DMS153 (cell line): ENCODE results near the gene TUBGCP5.
"Not testable (repeated sequence)": the region's sequence is repeated elsewhere in the genome, so short reads cannot be mapped to it uniquely, and the experiment has no call there.

Source experiments
- DNase-seq: peaks from one replicate; lab custom pipeline; 2025; lab: John Stamatoyannopoulos, UW

The TUBGCP5 gene

DNA sequence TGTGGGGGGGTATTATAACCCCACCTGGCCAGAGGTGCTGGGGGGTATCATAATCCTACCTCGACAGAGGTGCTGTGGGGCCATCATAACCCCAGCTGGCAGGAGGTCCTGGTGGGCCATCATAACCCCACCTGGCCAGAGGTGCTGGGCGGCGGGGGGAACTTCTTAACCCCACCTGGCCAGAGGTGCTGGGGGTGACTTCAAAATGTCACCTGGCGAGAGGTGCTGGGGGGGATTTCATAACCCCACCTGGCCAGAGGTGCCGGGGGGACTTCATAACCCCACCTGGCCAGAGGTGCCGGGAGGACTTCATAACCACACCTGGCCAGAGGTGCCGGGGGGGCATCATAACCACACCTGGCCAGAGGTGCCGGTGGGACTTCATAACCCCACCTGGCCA lies 2.4 kb upstream of the TUBGCP5 start:
- DNase-seq = not testable (repeated sequence)

DNA sequence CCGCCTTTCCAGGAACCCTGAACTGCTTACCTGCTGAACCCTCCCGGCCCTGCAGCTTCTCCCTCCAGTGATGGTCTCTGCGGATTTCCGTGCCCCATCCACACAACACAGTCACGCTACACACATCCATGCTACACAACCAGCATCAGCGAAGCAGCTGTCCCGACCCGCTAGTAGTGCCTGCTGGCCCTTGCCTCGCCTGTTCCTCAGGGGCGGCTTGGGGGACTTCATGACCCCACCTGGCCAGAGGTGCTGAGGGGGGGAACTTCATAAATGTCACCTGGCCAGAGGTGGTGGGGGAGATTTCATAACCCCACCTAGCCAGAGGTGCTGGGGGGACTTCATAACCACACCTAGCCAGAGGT lies 530 bp upstream of the TUBGCP5 start:
- no peak for DNase-seq

DNA sequence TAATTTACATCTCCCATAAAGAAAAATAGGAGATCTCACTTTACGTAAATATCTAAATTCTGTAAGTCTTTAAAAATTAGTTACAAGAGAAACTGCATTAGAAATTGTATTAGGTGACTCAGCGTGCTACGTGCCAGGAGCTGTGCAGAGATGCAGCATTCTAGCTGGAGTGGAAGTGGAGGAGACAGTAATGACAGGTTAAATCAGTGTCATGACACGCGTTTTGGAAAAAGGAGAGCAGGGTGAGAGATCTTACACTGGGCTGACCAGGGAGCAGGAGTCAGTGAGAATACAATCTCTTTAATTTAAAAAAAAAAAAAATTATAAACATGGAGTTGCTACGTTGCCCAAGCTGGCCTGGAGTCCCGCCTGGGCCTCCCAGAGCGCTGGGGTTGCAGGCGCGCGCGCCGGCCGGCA lies 635 bp downstream of the TUBGCP5 start:
- no peak for DNase-seq

DNA sequence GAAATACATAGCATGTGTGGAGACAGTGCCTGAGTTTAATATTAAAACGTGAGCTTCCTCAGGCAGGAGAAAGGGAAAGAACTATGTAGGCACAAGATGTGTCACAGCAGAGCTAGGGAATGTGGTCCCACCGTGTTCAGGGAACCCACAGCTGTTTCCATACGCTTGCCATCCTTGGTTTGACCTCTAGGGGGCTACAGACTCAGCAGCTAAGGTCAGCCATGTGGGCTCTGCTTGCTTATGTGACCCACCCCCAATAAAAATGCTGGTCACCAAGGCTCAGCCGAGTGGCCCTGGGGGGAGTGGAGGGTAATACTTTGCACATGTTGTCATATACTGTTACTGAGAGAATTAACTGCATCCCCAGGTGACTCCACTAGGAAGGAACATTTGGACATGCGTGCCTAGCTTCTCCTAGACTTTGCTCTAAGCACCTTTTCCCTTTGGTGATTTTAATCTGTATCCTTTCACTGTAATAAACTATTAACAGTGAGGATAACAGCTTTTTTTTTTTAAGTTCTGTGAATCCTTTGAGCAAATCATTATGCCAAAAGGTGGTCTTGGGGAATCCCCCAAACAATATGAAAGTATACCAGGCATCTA lies 3.3 kb downstream of the TUBGCP5 start:
- DNase-seq = no peak

DNA sequence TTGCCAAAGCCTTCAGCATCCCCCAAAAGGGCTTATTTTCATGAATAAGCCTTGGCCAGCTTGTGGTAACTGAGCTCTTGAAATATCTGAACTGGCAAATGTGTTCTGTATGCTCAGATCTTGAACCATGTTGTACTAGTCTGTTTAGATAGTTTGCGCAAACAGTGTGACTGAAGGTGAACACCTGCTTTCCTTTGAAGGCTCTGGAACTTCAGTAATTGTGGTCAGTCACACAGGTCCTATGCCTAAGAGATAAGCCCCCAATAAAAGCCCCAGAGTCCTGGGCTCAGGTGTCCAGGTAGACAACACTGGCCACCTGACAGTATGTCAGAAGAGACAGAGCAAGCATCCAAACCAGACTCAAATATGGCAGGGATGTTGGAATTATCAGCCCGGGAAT lies 5.4 kb downstream of the TUBGCP5 start:
- no peak for DNase-seq

DNA sequence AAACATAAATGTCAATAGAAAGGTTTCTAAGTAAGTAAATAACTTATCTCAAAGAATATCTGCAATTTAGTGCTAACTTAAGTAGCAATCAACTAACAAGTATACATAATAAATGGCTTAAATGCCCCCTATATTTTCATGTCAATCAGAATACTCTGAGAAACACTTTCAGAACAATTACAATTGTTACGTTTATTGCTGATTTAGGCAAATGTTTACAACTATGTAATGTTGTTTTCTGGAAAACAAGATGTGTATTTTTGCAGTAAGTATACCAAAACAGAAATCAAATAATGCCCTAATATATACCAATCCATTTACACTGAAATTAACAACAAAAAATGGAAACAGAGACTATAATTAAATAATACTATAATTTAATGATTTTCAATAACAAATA lies 13.2 kb downstream of the TUBGCP5 start:
- DNase-seq = no peak

DNA sequence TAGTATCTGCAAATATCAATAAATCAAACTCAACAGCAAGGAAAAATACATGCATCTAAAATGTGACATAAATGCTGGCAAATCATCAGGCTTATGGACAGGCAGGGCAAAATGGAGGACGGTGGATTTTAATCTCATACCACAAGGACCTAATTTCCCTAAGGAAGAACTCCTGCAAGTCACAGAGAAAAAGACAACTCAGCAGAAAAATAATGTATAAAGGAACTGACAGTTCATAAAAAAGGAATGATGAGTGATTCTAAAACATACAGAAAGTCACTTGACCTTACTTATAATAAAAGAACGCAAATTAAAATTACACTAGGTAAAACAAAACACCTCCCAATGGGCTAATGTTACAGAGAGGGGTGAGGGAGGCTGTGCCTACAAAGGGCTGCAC lies 17.2 kb downstream of the TUBGCP5 start:
- no peak for DNase-seq

DNA sequence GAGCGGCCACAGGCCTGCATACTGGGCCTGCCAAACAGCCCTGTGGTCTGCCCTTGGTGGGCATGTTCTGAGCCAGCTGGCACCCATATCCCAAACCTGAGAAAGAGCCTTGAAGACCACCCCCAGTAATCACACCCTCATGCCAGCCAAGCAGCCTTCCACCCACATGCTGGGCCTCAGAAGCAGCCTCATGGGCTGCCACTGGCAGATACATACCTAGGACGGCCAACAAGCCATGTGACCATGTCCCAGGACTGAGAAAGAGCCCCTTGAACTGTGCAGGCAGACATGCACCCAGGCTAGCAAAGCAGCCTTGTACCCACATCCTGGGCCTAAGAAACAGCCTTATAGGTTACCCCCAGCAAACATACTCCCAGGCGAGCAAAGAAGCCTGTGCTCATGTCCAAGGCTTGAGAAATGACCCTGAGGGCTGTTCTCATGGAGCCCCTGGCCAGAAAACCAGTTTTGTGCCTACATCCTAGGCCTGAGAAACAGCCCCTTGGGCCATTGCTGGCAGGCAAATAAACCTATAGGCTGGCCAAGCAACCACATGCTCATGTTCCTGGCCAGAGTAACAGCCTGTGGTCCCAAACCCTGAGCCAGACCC lies 24.9 kb downstream of the TUBGCP5 start:
- DNase-seq = no peak

DNA sequence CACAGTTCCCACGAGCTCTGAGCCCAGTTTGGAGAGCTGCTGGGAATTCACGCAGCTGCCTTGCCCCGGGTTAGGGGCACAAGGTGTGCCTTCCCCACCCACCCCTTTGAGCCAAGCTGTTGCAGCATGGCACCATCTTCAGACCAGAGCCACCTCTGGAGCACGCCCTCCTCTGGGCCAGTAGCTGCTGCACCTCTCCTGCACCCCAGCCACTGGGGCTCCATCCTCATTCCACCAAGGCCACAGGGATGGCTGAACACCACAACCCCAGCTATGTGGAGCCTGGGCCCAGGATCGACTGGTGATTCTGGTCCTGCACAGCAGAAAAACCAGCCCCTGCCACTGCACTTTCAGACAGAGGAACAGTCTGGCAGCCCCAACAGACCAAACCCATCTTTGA lies 25.7 kb downstream of the TUBGCP5 start:
- DNase-seq = no peak

DNA sequence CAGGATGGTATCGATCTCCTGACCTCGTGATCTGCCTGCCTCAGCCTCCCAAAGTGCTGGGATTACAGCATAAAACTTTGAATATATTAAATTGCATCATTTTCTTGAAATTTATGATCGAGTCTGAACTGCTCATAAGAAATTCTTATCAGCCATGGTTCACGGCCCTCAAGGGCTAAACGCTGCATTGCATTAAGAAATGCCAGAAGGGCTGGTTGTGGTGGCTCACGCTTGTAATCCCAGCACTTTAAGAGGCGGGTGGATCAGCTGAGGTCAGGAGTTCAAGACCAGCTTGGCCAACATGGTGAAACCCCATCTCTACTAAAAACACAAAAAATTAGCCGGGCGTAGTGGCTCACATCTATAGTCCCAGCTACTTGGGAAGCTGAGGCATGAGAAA lies 26.8 kb downstream of the TUBGCP5 start:
- not testable (repeated sequence) for DNase-seq

DNA sequence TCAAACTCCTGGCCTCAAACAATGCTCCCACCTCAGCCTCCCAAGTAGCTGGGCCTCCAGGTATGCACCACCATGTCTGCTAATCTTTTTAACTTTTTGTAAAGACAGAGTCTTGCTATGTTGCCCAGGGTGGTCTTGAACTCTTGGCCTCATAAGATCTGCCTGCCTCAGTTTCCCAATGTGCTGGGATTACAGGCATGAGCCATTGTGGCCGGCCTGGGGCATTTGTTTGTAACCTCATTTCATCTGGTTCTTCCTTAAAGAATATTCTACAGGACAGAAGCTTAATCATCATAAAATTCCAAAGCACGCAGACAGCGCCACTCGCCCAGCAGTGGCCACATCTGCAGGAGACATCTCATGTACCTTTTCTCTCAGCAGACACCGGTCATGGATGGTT lies 35.6 kb downstream of the TUBGCP5 start:
- no peak for DNase-seq

DNA sequence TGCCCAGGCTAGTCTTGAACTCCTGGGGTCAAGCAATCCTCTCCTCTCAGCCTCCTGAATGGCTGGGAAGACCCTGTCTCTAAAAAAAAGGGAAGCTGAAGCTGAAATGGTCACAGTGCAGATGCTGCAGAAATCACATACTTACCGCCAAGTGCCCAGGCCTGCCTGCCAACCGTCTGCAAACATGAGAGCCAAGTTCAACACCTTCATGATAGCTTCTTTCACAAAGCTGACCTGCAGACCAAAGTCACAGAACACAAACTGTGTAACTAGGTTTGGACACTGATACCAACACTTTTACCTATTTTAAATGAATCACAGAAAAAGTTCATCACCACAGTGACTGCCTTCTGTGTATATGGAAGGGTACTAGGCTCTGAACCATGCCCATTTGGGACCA lies 36.4 kb downstream of the TUBGCP5 start:
- DNase-seq = no peak

DNA sequence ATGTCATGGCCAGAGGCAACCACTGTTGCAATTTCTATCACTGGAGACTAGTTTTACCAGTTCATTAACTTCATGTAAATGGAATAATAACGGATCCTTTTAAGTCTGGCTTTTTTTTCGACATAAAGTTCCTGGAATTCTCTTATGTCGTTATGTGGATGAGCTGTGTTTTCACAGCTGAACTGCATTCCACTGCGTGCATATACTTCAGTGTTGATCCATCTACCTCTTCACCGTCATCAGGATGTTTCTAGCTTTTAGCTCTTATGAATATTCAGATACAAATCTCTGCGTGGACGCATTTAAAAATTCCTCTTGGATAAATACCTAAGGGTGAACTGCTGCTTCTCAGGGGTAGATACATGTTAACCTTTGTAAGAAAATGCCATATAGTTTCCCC lies 43.6 kb downstream of the TUBGCP5 start:
- DNase-seq = no peak

DNA sequence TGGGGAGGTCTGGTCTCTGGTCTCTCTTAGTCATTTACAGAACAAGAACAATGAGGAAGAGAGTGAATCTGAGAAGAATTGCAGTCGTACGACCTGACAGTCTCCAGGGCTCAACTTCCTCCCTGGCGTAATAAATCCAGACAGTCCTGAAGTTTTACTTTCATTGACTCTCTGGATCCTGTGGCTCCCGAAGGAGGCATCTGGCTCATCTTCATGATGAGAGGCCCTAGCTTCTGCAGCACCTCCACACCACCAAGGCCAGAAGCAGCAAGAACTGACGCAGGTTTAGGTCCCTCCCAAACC lies 47.4 kb downstream of the TUBGCP5 start:
- no peak for DNase-seq

DNA sequence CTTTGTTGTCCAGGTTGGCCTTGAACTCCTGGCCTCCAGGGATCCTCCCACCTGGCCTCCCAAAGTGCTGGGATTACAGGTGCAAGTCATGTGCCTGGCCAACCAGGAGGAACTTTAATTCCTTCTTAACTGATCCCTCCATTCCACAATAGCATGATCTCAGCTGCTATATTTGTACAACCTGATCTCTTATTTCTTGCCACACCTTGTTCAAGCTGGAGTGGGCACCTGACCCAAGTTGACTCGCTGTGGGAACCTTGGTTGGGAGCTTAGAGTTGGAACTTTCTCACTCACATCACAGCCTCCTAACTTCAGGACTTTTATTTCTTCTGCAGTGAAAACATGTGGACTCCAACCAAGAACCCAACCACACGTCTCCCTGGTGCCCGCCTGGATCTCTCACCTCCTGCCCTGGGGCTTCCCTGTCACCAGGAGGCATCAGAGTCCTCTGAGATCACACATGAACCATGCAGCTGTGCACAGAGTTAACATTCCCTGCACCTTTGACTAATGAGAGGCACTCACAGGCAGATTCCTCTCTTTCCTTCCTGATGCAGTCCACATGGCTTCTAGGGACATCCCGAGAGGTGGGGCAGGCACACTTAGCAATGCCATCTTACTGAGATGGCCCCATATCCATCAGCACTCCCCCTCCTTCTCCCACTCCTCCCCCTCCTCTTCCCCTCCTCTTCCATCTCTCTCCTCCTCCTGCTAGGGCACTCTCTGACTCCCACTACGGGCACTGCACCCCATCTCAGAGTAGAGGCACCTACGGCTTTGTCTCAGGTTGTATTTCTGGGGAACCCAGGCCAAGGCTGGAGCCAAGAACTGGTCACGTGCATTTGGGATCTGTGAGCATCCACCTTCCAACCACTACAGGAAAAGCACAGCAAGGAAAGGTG lies 49.5 kb downstream of the TUBGCP5 start:
- DNase-seq = no peak

DNA sequence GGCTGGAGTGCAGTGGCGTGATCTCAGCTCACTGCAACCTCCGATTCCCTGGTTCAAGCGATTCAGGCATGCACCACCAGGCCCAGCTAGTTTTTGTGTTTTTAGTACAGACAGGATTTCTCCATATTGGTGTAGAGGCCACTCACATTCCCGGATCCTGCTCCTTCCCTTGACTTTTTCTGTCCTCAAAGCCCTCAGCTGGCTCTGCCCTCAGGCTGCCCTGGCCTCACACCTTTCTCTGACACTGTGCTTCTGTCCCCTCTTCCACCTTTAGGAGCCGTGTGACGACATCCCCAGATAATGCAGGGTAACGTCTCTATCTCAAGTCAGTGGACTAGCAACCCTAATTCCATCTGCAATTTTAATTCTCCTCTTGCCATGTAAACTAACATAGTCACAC lies 50.6 kb downstream of the TUBGCP5 start:
- DNase-seq = no peak

DNA sequence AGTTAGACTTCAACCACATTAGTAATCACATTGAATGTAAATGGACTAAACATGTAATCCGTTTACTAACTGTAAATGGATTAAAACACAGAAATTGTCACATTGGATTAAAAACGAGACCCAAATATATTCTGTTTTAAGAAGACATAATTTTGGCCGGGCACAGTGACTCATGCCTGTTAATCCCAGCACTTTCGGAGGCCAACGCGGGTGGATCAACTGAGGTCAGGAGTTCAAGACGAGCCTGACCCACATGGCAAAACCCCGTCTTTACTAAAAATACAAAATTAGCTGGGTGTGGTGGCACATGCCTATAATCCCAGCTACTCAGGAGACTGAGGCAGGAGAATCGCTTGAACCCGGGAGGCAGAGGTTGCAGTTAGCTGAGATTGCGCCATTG lies 57.4 kb downstream of the TUBGCP5 start:
- not testable (repeated sequence) for DNase-seq

DNA sequence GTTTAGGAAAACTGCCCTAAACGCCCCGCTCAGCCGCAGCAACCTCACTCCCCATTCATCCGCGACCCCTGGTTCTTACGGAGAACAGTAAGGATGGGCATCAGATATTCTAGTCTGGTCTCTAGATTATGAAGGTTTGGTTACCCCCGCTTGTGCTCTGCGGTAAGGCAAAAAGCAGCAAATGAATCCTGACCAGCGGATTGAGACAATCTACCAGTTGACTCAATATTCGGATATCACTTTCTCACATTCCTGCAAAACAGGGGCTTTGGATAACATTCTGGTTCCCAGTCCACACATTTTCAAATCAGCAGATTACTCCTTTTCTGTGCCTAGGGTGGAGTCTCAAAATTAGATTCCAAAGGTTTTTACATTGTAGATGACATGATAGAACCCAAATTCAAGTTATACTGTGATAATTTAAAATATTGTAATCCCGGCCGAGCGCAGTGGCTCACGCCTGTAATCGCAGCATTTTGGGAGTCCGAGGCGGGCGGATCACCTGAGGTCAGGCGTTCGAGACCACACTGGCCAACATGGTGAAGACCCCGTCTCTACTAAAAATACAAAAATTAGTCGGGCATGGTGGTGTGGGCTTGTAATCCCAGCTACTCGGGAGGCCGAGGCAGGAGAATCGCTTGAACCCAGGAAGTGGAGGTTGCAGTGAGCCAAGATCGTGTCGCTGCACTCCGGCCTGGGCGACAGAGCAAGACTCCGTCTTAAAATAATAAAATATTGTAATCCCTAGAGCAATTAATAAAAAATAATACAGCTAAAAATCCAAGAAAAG lies 58.1 kb downstream of the TUBGCP5 start:
- no peak for DNase-seq

DNA sequence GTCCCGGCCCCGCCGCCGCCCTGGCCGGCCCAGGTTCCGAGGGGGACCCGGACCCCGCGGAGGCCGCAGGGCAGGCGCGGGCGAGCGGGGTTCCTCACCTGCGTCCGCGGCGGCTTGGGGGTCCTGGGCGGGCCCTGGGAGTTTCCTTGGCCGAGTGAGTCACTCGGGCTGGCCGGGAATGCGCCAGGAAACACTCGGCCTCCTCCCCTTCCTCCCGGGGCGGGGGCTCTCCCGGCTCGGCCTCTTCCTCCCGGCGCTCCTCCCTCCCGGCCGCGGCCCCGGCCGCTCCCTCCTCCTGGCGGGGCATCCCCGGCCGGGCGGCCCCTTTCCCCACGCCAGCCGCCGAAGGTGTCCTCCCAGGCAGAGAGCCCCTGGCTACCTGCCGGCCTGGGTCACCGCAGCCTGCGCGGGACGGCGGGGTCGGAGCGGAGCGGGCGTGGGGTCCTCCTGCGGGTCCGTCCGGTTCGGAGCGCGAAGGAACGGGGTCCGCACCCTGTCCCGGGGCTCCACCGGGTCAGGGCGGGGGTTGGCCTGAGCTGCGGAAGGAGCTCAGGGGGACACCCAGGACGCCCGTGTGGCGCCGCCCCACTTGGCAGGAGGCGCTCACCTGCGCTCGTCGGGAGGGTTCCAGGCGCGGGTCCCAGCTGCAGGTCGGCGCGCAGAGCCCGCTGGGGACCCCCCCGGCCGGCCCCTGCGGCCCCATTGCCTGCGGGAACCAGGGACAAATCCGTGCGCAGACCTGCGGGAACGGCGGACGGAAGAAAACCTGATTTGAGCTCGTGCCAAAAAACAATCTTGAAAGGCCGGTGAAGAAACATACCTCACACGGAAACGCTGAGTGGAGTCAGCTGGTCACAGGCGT lies 58.9 kb downstream of the TUBGCP5 start, which contains the start of gene CYFIP1:
Gene CYFIP1, minus strand, starts transcription at position 180 of the 862 bp plus-strand sequence. CDS start 33,083 bp downstream, outside the sequence.
- DNase-seq = peak; percentile 9

DNA sequence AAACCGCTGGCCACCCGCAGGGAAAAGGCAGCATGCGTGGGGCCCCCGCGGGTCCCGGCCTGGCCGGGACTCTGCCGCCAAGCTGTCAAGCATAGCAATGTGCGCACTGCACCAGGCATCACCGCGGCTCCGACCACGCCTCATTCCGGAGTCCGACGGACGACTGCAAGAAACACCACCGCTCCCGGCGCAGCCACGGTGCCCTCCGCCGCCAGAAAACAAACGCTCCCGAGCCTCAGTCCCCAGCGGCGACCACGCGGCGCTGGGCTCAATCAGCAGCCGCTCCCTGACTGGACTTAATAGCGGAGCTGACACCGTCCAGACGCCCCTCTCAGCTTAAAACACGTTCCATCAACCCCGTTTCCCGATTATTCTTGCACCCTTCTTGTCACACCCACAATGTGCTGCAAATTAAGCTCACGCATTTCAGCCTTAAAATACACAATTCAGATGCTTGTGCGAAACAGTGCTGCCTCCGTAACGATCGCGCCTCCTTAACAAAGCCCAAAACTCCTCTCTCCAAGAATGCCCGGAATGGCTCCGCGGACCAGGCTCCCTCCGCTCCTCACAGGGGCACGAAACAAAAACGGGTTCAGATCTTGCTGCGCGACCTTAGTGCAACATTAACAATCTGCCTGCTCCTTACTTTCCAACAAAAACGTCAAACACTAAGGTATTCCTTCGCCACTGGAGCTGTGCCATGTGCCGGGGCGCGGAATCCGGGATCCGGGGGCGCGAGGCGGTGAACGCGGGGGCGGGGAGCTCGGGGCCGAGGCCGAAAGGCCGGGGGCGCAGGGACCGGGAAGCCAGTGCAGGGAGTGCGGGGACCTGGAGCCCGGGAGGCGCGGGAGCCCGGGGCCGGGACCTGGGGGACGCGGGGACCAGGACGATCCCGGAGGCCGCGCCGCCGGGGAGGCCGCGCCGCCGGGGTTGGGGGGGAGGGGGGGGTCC lies 59.9 kb downstream of the TUBGCP5 start:
- no peak for DNase-seq
